HFF-Myc (cell line): Measurements from ENCODE around the gene ILK.
A peak's percentile ranks its signal among the peaks of the same experiment; 100 is the strongest.

Experiments
- DNase-seq: peaks from one replicate; pipeline ENCODE4 v3.0.0-alpha.2; 2011; ENCODE audit warnings: low read depth; ENCODE audit errors: extremely low read depth
- H3K4me3 ChIP-seq: replicated peaks from 2 replicates; pipeline ENCODE4 v1.5.1; 2011; ENCODE audit warnings: low read depth, mild to moderate bottlenecking, control low read depth, low read length
- CTCF ChIP-seq: IDR thresholded peaks from 2 replicates; pipeline ENCODE4 v1.5.1; 2012; ENCODE audit warnings: mild to moderate bottlenecking, low read depth, low read length, control low read depth; ENCODE audit errors: missing control alignments

Gene ILK

GRCh38 chr11:6637871-6638270, 34.3 kb downstream of the ILK start:
- DNase-seq: peak; percentile 77
- no peak for TF ChIP-seq CTCF

GRCh38 chr11:6638429-6638828, 34.9 kb downstream of the ILK start:
- peak; percentile 18 for TF ChIP-seq CTCF
- no peak overlapping the region for H3K4me3 ChIP-seq
- no peak for DNase-seq

More at GRCh38 chr11:6637871-6638270, 34.3 kb downstream of the ILK start:
- no peak overlapping the region for H3K4me3 ChIP-seq

GRCh38 chr11:6640036-6640984, 36.7 kb downstream of the ILK start:
- DNase-seq: no peak
- TF ChIP-seq CTCF: no peak
- no peak overlapping the region for H3K4me3 ChIP-seq

- no peak for DNase-seq
- no peak overlapping the region for H3K4me3 ChIP-seq
- no peak for TF ChIP-seq CTCF
These were observed 37.6 kb downstream of the ILK start for GRCh38 chr11:6640985-6641701.

GRCh38 chr11:6642957-6643356, 39.4 kb downstream of the ILK start:
- TF ChIP-seq CTCF: no peak

GRCh38 chr11:6646071-6646470, 42.5 kb downstream of the ILK start:
- DNase-seq: no peak
- no peak for TF ChIP-seq CTCF
- peak overlapping the region; percentile 32 for H3K4me3 ChIP-seq

More at GRCh38 chr11:6642957-6643356, 39.4 kb downstream of the ILK start:
- H3K4me3 ChIP-seq: no peak overlapping the region
- DNase-seq: no peak
